Measurements from ENCODE around the gene JAM3. TPM values are rescaled to one million over a fixed set of nuclear protein-coding genes. Genes with fewer than 3 reads are reported as not detected.

The JAM3 gene
- polyA plus RNA-seq, 1 donor, result 15.7 TPM

- no CpG with 5 or more reads among the region's 10 CpGs for WGBS (ENCODE audit: insufficient coverage, low lambda C conversion rate)
- Histone ChIP-seq H3K4me1 (ENCODE audit: control insufficient read depth, insufficient read depth, low read length) (peaks cover 27% of the 10 kb centered on the region), H3K9me3 (ENCODE audit: control insufficient read depth, low read depth, low read length) (no peaks in the 10 kb centered on the region), H3K27ac (ENCODE audit: low read length) (no peak overlapping the region), H3K4me3 (ENCODE audit: low read length) (no peak overlapping the region), H3K27me3 (ENCODE audit: control insufficient read depth, insufficient read depth, low read length) (peaks cover 8% of the 10 kb centered on the region), H3K36me3 (ENCODE audit: control insufficient read depth, insufficient read depth, low read length) (no peaks in the 10 kb centered on the region)
- DNase-seq, result peak in 1 of 2 donors; percentile 13
Observed at GRCh38 chr11:134038897-134039470, 29.9 kb upstream of the JAM3 start.

GRCh38 chr11:134039726-134040385 lies 29.0 kb upstream of the JAM3 start:
- Histone ChIP-seq H3K27me3 (ENCODE audit: control insufficient read depth, insufficient read depth, low read length) (peaks cover 10% of the 10 kb centered on the region), H3K9me3 (ENCODE audit: control insufficient read depth, low read depth, low read length) (no peaks in the 10 kb centered on the region), H3K27ac (ENCODE audit: low read length) (no peak overlapping the region), H3K36me3 (ENCODE audit: control insufficient read depth, insufficient read depth, low read length) (no peaks in the 10 kb centered on the region), H3K4me1 (ENCODE audit: control insufficient read depth, insufficient read depth, low read length) (peaks cover 23% of the 10 kb centered on the region), H3K4me3 (ENCODE audit: low read length) (no peak overlapping the region)
- DNase-seq, result no peak
- WGBS (ENCODE audit: insufficient coverage, low lambda C conversion rate), result 93% methylated on average over 4 of the region's 18 CpGs

- H3K27ac ChIP-seq (ENCODE audit: low read length), result peak overlapping the region; percentile 32
- H3K4me1 ChIP-seq (ENCODE audit: control insufficient read depth, insufficient read depth, low read length), result peaks cover 23% of the 10 kb centered on the region
- H3K9me3 ChIP-seq (ENCODE audit: control insufficient read depth, low read depth, low read length), result no peaks in the 10 kb centered on the region
- no peak overlapping the region for H3K4me3 ChIP-seq (ENCODE audit: low read length)
- 64% methylated on average over 2 of the region's 20 CpGs for WGBS (ENCODE audit: insufficient coverage, low lambda C conversion rate)
- H3K27me3 ChIP-seq (ENCODE audit: control insufficient read depth, insufficient read depth, low read length), result peaks cover 15% of the 10 kb centered on the region
- no peaks in the 10 kb centered on the region for H3K36me3 ChIP-seq (ENCODE audit: control insufficient read depth, insufficient read depth, low read length)
- DNase-seq, result peak in 1 of 2 donors; percentile 42
Observed at GRCh38 chr11:134040386-134041302, 28.2 kb upstream of the JAM3 start.

- peaks cover 23% of the 10 kb centered on the region for H3K4me1 ChIP-seq (ENCODE audit: control insufficient read depth, insufficient read depth, low read length)
- H3K27ac ChIP-seq (ENCODE audit: low read length), result peak overlapping the region; percentile 32
- H3K36me3 ChIP-seq (ENCODE audit: control insufficient read depth, insufficient read depth, low read length), result no peaks in the 10 kb centered on the region
- H3K27me3 ChIP-seq (ENCODE audit: control insufficient read depth, insufficient read depth, low read length), result peaks cover 22% of the 10 kb centered on the region
- WGBS (ENCODE audit: insufficient coverage, low lambda C conversion rate), result no CpG with 5 or more reads among the region's 8 CpGs
- no peak for DNase-seq
- H3K9me3 ChIP-seq (ENCODE audit: control insufficient read depth, low read depth, low read length), result no peaks in the 10 kb centered on the region
- H3K4me3 ChIP-seq (ENCODE audit: low read length), result no peak overlapping the region
Observed at GRCh38 chr11:134041349-134041748, 27.5 kb upstream of the JAM3 start.

GRCh38 chr11:134041791-134042696 lies 26.8 kb upstream of the JAM3 start:
- H3K27ac ChIP-seq (ENCODE audit: low read length), result peak overlapping the region; percentile 32
- H3K4me1 ChIP-seq (ENCODE audit: control insufficient read depth, insufficient read depth, low read length), result peaks cover 23% of the 10 kb centered on the region

DNA sequence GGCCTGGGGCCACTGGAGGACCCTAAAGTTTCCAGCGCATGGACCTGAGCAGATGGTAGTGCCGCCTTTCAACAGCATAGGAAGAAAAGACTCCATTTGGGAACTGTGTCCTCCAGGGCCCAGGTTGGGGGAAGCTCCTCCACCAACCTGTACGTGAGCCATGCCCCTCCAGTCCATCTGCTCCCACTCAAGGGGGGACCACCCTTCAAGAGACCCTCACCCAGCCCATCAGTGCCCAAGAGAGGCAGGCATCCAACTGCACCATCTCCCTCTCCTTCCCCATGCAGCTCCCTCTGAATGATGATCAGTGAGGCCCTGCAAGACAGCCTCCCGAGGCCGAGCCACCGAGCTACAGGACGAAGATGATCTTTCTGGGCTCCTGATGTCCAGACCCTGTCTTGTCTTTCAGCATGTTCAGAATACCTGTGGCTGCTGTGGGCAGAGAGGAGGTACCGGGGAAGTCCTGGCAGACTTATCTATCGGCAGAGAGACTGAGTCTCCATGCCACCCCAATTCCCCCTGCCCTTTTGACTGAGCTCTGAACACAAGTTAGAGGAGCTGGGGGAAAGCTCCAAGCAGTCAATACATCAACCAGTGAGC lies 25.0 kb upstream of the JAM3 start:
- DNase-seq, result no peak
- Histone ChIP-seq H3K27ac (ENCODE audit: low read length) (no peak overlapping the region), H3K4me1 (ENCODE audit: control insufficient read depth, insufficient read depth, low read length) (peaks cover 13% of the 10 kb centered on the region), H3K9me3 (ENCODE audit: control insufficient read depth, low read depth, low read length) (no peaks in the 10 kb centered on the region), H3K4me3 (ENCODE audit: low read length) (no peak overlapping the region), H3K36me3 (ENCODE audit: control insufficient read depth, insufficient read depth, low read length) (no peaks in the 10 kb centered on the region), H3K27me3 (ENCODE audit: control insufficient read depth, insufficient read depth, low read length) (peaks cover 38% of the 10 kb centered on the region)
- WGBS (ENCODE audit: insufficient coverage, low lambda C conversion rate), result no CpG with 5 or more reads among the region's 9 CpGs

More at GRCh38 chr11:134041791-134042696, 26.8 kb upstream of the JAM3 start:
- Histone ChIP-seq H3K9me3 (ENCODE audit: control insufficient read depth, low read depth, low read length) (no peaks in the 10 kb centered on the region), H3K27me3 (ENCODE audit: control insufficient read depth, insufficient read depth, low read length) (peaks cover 29% of the 10 kb centered on the region), H3K36me3 (ENCODE audit: control insufficient read depth, insufficient read depth, low read length) (no peaks in the 10 kb centered on the region), H3K4me3 (ENCODE audit: low read length) (no peak overlapping the region)
- no peak for DNase-seq
- no CpG with 5 or more reads among the region's 30 CpGs for WGBS (ENCODE audit: insufficient coverage, low lambda C conversion rate)

DNA sequence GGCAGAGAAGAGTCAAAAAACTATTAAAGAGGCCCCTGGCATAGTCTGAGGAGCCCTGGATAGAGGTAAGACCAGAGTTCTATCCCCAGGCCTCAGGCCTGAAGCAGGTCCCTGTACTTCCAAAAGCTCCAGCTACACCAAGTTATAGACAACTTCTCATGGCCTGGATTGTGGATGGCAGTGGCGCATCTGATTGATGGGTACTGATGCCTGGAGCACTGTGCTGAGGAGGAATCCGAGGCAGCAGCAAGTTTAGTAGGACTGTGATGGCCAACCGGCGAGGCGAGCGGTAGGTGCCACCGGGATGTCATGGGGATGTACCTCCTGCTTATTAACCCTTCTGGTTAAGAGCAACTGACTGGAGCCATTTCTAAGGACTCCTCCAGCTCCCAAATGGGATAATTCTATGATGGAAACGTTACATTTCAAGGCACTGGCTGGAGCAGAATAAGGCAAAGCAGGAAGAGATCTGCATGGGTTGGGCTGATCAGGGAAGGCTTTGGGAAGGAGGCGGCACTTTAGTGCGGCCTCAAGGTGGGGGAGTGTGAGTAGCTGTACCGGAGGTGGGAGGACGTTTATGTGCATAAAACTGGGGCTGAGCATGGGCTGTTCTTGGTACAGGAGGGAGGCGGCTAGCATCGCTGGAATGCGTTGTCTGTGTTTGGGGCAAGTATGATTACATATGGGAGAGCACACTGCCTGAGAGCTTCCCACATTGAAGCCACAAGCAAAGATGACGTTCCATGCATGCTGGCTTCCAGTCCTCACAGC lies 24.2 kb upstream of the JAM3 start:
- H3K4me3 ChIP-seq (ENCODE audit: low read length), result no peak overlapping the region
- no peaks in the 10 kb centered on the region for H3K9me3 ChIP-seq (ENCODE audit: control insufficient read depth, low read depth, low read length)
- no peak overlapping the region for H3K27ac ChIP-seq (ENCODE audit: low read length)
- WGBS (ENCODE audit: insufficient coverage, low lambda C conversion rate), result no CpG with 5 or more reads among the region's 16 CpGs
- peaks cover 13% of the 10 kb centered on the region for H3K4me1 ChIP-seq (ENCODE audit: control insufficient read depth, insufficient read depth, low read length)
- H3K36me3 ChIP-seq (ENCODE audit: control insufficient read depth, insufficient read depth, low read length), result no peaks in the 10 kb centered on the region
- no peak for DNase-seq
- H3K27me3 ChIP-seq (ENCODE audit: control insufficient read depth, insufficient read depth, low read length), result peaks cover 39% of the 10 kb centered on the region

- WGBS (ENCODE audit: insufficient coverage, low lambda C conversion rate), result 44% methylated on average over 4 of the region's 25 CpGs
- Histone ChIP-seq H3K9me3 (ENCODE audit: control insufficient read depth, low read depth, low read length) (no peaks in the 10 kb centered on the region), H3K27ac (ENCODE audit: low read length) (no peak overlapping the region), H3K4me3 (ENCODE audit: low read length) (no peak overlapping the region), H3K27me3 (ENCODE audit: control insufficient read depth, insufficient read depth, low read length) (peaks cover 43% of the 10 kb centered on the region), H3K36me3 (ENCODE audit: control insufficient read depth, insufficient read depth, low read length) (no peaks in the 10 kb centered on the region), H3K4me1 (ENCODE audit: control insufficient read depth, insufficient read depth, low read length) (peaks cover 8% of the 10 kb centered on the region)
- DNase-seq, result peak in 1 of 2 donors; percentile 8
Observed at GRCh38 chr11:134045799-134046635, 22.9 kb upstream of the JAM3 start.

All from large intestine (tissue), 3 donors.